GM12873 (cell line): ENCODE measurements around the gene SIMC1.

Experiments
- CTCF ChIP-seq: IDR thresholded peaks from 2 replicates; pipeline ENCODE4 v1.5.1; 2012; ENCODE audit warnings: low read depth, mild to moderate bottlenecking, moderate library complexity, low read length, control low read depth; ENCODE audit not compliant: insufficient read depth; ENCODE audit errors: missing control alignments

The SIMC1 gene

GRCh38 chr5:176339304-176339703 lies 101.1 kb downstream of the SIMC1 start:
- TF ChIP-seq CTCF, result no peak

- TF ChIP-seq CTCF, result no peak
These were observed 103.3 kb downstream of the SIMC1 start for GRCh38 chr5:176341325-176342157.

- TF ChIP-seq CTCF, result no peak
These were observed 103.9 kb downstream of the SIMC1 start for GRCh38 chr5:176342158-176342483.

GRCh38 chr5:176342766-176343458 lies 104.7 kb downstream of the SIMC1 start:
- TF ChIP-seq CTCF, result no peak

- TF ChIP-seq CTCF, result no peak
These were observed 112.2 kb downstream of the SIMC1 start for GRCh38 chr5:176350416-176350815.

- no peak for TF ChIP-seq CTCF
These were observed 114.1 kb downstream of the SIMC1 start for GRCh38 chr5:176352116-176352878.

GRCh38 chr5:176353533-176353932 lies 115.3 kb downstream of the SIMC1 start:
- TF ChIP-seq CTCF, result no peak
